Endothelial cell of hepatic sinusoid (primary cell): ENCODE measurements around the gene POU6F1.
"Not testable (repeated sequence)": the region's sequence is repeated elsewhere in the genome, so short reads cannot be mapped to it uniquely, and the experiment has no call there.

ENCODE experiments used
- in situ Hi-C: cut with HindIII; loops from 2 replicates; pipeline ENCODE4 v1.10.0; 2017; ENCODE audit warnings: low sequenced_read_pairs

The POU6F1 gene

DNA sequence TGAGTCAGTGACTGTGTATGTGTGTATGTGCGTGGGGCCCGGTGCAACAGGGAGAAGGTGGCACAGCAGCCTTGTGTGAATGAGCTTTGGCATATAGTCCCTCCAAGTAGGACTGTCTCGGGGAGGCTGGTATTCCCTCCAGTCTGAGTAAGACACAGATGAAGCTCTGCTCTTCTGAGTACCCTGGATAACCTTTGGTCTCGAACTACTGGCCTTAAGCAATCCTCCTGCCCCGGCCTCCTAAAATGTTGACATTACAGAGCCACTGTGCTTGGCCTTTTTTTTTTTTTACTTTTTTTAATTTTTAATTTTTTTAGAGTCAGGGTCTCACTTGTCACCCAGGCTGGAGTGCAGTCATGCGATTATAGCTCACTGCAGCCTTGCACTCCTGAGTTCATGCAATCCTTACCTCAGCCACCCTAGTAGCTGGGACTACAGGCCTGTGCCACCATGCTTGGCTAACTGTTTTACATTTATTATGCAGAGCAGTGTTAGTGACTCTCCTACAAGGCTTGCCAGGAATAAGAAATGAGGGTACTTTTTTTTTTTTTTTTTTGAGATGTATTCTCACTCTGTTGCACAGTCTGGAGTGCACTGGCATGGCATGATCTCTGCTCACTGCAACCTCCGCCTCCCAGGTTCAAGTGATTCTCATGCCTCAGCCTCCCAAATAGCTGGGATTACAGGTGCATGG is 11.4 kb upstream of the POU6F1 start:
- in situ Hi-C loops = no loop called here

DNA sequence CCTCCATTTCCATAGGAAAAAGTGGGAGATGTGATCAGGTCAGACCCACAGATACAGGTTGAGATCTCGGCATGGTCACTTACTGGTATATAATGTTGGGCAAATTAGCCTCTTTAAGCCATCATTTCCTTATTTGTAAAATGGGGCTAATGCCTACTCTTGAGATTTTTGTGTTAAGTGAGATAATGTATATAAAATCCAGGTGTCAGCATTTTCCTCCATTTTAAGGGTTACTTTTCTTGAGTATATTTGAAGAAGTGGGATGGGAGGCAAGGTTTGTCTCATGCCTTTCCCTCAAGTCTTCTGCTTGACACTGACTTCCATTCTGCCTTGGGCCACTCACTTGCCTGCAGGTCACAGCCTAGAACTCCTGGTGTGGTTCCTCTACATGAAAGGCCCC is 10.1 kb upstream of the POU6F1 start:
- in situ Hi-C loops = no loop called here

DNA sequence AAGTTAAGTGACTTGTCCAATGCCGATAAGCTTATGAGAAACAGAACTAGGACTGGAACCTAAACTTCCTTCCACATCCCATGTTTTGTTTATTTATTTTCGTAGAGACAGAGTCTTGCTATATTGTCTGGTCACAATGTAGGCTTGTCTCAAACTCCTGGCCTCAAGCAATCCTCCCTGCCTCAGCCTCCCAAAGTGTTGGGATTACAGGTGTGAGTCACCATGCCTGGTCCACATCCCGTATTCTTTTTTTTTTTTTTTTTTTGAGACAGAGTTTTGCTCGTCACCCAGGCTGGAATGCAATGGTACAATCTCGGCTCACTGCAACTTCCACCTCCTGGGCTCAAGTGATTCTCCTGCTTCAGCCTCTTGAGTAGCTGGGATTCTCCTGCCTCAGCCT is 9.2 kb upstream of the POU6F1 start:
- in situ Hi-C loops = not testable (repeated sequence)

- in situ Hi-C loops = no loop called here
Measured at GRCh38 chr12:51225771-51226170, 7.9 kb upstream of the POU6F1 start.

GRCh38 chr12:51225234-51225633 is 7.4 kb upstream of the POU6F1 start:
- in situ Hi-C loops = no loop called here

- in situ Hi-C loops = no loop called here
Measured at GRCh38 chr12:51224625-51225024, 6.8 kb upstream of the POU6F1 start.

GRCh38 chr12:51222461-51222860 is 4.6 kb upstream of the POU6F1 start:
- in situ Hi-C loops = no loop called here

DNA sequence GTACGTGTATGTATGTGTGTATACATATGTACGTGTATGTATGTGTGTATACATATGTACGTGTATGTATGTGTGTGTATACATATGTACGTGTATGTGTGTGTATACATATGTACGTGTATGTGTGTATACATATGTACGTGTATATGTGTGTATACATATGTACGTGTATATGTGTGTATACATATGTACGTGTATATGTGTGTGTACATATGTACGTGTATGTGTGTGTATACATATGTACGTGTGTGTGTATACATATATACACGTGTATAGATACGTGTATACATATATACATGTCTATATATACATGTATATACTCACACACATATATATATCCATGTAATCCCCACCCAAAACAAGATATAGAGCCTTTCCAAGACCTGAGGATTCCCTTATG is 2.0 kb upstream of the POU6F1 start:
- in situ Hi-C loops = not testable (repeated sequence)

- in situ Hi-C loops = no loop called here
Measured at GRCh38 chr12:51219322-51219721, 1.5 kb upstream of the POU6F1 start.

DNA sequence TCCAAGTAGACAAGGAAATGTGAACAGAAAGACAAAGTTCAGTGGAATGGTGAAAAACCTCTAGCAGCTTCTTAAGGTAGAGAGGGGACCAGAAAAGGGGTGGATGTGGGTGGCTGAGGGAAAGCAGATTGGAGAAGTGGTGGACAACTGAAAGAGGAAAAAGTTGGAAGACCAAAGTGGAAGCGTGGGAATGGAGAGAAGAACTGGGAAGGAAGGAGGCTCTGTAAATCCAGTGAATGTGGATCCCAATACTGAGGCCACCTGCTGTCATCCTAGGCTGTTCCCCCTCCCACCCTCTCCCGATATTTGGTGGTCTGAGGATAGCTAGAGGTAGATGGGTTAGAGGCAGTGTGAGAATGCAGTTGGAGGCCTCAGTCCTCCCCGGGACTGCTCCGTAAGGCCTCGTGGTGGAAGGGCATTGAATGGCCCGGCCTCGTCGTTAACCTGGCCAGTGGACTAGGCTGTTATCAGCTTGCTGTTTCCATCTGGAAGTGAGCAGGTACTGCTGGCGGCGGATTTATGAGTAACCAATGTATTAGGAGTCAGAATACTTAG is 822 bp upstream of the POU6F1 start:
- in situ Hi-C loops = no loop called here

- in situ Hi-C loops = no loop called here
Measured at GRCh38 chr12:51217133-51217967, 512 bp downstream of the POU6F1 start.

DNA sequence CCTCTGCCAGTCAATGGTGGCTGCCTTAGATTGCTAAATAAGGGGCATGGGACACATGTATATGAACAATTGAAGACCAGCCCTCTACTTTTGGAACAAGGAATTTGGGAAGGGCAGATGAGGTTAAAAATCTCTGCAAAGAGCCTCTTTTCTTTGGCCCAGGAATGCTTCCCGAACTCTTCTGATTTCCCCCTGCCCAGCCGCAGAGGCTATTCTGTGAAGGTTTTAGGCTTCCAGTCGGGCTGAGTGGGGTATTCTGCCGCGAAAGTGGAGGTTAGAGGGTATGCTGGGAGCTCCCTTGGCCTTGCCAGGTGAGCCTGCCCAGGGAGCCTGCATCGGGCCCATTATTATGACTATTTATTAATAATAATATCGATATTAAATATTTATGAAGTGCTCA is 1.2 kb downstream of the POU6F1 start:
- in situ Hi-C loops = no loop called here

DNA sequence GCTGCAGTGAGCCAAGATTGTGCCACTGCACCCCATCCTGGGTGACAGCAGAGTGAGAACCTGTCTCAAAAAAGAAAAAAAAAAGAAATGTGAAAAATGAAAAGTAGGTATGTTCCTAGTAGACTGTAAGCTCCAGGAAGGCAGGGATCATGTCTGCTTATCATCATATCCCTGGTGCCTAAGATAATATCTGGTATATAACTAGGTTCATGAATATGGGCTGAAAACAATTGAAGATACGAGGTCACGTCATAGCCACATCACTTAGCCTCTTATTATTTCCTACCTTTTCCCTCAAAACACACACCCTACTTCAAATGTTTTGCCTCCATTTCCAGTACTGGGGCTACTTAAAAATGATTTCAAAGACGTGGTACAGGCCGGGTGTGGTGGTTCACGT is 3.0 kb downstream of the POU6F1 start:
- in situ Hi-C loops = no loop called here

GRCh38 chr12:51210690-51211395 is 7.0 kb downstream of the POU6F1 start:
- in situ Hi-C loops = no loop called here

DNA sequence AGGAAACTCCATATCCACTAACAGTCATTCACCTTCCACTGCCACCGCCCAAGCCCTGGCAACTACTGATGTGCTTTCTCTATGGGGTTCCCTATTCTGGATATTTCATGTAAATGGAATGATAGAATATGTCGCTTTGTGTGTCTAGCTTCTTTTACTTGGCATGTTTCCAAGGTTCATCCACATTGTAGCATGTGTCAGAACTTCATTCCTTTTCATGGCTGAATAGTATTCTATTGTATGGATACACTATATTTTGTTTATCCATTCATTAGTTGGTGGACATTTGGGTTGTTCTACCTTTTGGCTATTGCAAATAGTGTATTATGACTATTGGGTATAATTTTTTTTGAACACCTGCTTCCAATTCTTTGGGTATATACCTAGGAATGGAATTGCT is 8.6 kb downstream of the POU6F1 start:
- in situ Hi-C loops = no loop called here

- in situ Hi-C loops = no loop called here
Measured at GRCh38 chr12:51208016-51208660, 9.7 kb downstream of the POU6F1 start.

DNA sequence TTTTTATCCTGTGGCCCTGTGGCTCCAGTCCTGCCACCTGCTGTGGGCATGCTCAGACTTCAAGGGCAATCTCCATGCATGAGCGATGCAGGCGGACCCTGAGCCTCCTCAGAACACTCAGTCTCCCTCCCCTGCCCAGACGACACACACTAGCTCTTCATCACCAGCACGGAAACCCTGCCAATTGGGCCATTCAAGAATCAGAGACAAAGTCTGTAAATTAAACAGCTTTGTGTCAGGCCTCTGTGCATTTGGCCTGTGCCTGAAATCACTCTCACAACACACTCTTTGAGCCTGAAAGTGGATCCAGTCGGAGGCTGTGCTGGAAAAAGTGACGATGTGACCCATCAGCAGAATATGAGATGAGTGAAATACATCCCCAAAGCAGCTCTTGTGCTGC is 12.5 kb downstream of the POU6F1 start:
- in situ Hi-C loops = no loop called here

- in situ Hi-C loops = no loop called here
Measured at GRCh38 chr12:51202718-51203117, 15.1 kb downstream of the POU6F1 start.

DNA sequence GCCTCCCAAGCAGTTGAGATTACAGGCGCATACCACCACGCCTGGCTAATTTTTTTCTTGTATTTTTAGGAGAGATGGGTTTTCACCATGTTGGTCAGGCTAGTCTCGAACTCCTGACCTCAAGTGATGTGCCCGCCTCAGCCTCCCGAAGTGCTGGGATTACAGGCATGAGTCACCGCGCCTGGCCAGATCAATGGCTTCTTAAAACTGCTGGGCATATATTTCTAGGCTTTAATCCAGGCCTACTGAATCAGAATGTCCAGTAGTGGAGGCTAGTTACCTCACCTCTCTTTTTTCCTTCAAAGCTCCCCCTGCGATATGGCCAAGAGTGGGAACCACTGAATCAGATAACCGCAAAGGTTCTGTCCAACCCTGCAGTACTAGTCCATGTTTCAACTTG is 17.1 kb downstream of the POU6F1 start:
- in situ Hi-C loops = no loop called here

DNA sequence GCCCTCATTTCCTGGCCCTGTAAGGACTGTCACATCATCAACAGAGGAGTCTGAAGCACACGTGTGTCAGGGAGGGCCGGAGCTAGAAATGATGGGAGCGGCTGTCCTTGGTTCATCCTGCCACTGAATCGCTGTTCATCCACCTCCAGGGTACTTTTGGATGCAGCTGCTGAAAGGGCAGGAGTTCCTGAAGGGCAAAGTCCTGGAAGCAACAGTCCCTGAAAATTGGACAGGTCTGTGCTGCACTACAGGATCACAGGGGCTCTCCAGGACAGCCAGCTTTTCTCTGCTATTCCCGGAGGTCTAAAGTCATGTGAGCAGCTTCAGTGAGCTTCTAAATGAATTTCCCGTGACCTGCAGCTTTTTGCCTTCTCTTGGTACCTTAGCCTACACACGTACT is 17.7 kb downstream of the POU6F1 start:
- in situ Hi-C loops = no loop called here

DNA sequence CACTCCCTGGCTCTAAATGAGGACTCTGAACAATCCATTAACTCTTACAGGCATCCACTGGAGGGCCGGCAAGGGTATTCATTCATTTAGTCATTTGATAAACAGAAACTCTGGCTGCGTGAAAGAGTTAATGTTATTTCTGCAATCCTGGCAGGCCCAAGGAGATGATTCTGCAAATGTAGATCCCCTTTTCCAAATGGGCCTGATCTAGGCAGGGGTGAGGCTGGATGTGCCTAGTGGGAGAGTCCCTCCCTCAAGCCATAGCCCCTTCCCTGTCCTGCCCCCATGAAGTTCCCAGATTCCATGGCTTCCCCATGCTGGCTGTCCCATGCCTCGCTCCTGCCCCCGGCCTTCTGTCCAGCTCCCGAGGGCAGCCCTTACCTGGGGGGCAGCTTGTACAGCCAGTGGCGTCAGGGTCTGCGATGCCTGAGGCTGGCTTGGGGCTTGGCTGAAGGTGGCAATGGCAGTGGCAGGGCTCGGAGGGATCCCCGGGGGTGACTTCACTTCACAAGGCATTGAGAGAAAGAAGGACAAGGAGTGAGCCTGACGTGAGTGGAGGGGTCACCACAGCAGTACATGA is 18.4 kb downstream of the POU6F1 start:
- in situ Hi-C loops = no loop called here
